Activated naive CD4-positive, alpha-beta T cell treated with anti-CD3 and anti-CD28 coated beads, Interleukin-2, amount 50 U/mL, for 16 hours (primary cell): ENCODE data around the gene FAM3D.

ENCODE experiments used
- DNase-seq: peaks from one replicate; pipeline ENCODE4 v3.0.0-alpha.2; 2020

Gene FAM3D

DNA sequence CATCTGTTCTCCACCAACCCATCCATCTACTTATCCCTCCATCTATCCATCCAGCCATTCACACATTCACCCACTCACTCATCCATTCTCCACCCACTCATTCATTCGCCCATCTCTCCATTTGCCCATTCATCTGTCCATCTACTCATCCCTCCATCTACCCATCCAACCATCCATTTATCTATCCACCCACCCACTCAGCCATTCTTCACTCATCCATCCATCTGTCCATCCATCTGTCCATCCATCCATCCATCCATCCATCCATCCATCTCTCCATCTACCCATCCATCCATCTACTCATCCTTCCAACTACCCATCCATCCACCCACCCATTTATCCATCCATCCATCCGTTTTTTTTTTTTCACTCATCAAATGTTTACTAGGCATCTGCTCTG is 13.9 kb downstream of the FAM3D start:
- no peak for DNase-seq

DNA sequence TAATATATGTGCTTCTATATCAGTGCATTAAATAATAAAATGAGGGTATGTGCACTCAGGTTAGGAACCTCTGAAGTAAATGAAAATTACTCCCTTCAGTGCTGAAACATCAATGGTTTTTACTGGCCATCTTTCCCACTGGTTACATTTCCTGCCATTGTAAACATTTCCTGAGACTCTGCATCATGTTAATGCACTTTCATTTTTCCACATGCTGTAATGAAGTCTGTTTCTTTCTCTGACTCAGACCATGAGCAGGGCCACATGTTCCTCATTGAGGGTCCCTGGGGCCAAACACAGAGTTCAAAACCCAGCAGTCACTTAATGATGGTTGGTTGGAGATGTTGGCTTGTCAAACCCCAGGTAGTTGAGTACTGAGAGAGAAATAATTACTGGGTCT is 15.3 kb downstream of the FAM3D start:
- no peak for DNase-seq

DNA sequence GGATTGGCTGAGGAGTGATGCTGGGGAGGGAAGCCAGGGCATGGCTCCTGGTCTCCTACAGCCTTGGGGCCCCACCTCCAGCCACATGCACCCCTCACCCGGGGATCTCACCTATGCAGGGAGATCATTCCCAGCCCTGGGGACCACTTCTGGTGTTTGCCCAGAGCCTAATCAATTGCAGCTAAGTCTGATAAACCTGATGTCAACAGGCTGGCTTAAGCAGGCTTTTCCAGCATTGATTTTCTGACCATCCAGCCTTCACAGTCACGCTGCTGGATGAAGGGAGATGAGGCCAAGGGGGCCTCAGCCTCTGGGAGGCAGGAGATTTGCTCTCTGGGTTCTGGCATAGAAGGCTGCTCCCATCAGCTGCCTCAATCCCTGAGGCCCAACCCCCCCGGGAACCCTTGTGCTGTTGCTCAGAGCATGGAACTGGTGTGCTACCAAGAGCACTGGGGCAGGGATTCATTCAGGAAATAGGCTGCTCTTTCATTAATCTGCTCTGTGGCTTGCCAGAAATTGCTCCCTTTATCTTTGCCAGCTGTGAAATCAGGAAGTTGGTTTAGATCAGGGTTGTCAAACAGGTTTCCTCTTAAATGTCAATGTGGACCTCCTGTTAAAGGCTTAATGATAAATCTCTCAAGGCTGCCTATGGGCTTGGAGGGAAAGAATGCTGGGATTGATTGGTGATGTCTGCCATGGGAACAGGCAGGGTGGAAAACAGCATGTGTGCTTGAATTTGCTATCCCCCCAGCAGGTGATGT is 19.0 kb downstream of the FAM3D start:
- no peak for DNase-seq

DNA sequence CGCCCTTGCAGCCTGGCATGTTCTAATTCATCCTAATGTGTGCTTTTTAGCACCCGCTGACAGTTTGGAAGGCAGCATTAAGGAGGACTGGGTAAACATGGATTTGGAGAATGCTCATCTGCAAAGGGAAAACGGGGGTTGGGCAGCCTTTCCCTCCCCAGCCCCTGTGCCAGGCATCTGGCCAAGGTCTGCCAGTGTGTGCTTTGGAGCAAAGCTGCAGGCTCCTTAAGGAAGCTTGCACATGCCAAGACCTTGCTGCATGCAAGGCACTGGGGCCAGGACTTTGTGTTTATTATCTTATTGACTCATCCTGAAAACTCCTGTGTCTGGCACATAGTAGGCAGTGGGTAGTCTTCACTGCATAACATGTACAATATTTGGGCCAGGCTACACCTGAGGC is 20.1 kb downstream of the FAM3D start:
- DNase-seq = no peak

DNA sequence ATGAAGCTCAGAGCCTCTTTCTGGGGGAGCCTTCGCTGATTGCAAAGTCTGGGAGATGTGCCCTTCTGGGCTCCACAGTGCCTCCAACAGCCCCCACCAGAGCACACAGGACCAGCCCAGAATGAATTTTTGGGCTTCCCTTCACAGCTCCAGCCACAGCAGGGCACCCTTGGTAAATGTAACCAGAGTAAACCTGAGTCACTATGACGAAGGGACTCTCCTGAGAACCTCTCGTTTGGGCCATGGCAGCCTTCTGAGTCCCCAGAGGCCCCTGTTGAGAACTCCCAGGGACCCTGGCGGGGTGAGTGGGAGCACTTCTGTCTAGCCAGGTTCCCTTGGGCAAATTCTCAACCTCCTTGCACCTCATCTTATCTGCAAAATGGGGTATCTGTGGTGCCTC is 20.8 kb downstream of the FAM3D start:
- DNase-seq = no peak

DNA sequence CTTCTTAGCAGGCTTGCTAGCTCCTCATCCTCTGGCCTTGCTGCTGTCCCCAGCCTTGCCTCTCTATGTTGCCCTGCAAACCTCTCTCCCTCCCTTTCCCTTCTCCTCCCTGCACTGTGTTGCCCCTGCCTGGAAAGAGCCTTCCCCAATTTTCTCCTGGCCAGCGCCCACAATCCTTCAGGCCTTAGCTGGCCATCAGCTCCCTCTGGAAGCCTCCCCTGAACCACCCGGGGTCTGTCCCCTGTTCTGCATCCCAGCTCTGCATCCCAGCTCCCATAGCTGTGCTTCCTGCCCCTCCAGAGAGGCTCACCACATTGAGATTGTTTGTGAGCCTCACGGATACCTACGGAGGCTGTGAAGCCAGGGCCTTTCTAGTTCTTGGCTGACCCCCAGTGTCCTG is 23.7 kb downstream of the FAM3D start:
- no peak for DNase-seq

DNA sequence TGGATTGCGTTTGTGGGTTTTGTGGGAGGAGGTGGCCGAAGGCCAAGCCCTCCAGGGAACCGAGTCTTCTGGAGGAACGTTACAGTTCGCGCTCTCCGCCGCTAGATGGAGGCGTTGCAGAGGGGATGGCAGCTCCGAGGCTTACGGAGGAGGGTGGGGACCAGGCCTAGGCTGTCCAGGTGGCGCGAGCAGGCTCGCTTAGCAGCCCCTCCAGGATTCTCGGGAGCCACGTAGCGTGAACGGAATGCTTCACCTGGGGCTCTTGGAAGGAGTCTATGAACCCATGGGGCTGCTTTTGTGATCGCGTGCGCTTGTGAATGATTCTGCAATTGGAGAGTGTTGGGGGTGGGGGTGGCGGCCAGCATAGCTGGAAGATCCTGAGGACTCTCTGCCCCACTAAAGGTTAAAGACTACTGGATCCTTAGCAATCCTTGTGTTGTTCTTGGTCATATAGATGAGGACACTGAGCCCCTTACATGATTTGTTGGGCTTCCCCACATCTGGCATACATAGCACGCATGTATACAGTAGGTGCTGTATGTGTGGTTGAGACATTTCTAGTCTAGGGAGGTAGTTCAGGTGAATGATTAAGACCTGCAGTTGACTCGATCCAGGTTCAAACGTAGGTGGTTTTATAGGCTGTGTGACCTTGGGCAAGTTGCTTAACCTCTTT is 25.7 kb downstream of the FAM3D start:
- DNase-seq = peak; percentile 53

DNA sequence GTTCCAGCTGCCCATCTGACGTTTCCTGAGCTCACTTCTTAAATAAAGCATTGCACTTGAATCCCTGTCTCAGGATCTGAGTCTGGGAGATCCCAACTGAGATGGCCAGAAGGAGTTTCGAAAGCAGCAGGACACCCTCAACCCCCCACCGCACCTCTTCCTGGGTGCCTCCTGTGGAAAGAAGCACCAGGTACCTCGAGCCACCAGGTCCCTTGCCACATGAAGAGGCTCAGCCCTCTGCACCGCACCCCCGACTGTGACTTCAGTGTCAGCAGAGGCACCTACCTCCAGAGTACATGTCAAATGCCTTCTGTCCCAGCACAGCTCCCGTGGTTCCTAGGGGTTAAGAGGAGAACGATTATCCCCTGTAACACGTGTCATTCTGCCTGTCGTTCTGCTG is 26.7 kb downstream of the FAM3D start:
- DNase-seq = no peak

DNA sequence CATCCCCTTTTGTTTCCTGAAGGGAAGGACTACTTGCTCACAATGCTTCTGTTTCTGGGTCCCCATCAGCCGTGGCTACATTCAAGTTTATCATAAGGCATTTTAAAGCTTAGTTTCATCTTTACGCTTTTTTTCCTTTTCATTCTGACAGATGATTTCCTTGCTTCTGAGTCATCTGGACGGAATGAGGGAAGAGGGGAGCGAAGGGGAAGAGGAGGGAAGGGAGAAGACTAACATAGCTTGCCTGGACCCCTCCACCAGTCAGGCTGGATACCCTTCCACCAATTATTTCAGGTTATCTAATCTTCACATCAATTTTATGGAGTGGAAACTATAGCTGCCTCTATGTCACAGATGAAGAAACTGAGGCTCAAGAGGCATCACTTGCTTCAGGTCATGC is 27.6 kb downstream of the FAM3D start:
- no peak for DNase-seq

DNA sequence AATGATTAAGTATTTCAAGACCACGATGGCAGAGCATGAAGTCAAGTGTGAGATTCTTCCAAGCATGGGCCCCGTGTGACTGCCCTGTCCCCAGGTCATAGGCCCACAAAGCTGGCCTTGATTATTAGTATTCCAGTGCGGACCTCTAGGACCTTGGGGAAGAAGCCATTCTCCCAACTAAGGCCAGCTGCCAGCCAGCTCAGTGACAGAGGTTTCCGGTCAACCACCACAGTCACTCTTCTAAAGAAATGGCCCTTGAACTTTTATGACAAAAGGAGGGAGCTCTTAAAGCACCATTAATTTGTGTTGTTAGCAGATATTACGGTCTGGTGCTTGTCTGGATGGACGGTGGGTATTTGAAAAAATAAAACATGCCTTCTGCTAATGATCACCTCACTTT is 28.0 kb downstream of the FAM3D start:
- DNase-seq = no peak

DNA sequence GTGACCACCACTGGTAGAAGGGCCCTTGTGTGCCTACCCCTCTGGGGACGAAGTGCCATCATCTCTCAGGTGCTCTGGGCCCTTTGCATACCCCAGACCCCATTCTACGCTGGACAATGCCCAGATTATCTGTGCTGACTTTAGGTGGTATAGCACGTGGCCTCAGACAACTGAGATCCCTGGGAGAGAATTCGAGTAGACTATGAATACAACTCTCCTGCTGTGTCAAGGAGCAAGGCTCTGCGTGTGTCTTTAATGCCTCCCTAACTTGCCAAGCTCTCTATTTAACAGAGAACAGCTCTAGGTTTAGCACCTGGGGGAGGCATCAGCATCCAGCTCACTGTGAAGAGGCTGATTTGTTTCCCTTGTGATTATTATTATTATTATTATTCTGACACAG is 29.1 kb downstream of the FAM3D start:
- no peak for DNase-seq

DNA sequence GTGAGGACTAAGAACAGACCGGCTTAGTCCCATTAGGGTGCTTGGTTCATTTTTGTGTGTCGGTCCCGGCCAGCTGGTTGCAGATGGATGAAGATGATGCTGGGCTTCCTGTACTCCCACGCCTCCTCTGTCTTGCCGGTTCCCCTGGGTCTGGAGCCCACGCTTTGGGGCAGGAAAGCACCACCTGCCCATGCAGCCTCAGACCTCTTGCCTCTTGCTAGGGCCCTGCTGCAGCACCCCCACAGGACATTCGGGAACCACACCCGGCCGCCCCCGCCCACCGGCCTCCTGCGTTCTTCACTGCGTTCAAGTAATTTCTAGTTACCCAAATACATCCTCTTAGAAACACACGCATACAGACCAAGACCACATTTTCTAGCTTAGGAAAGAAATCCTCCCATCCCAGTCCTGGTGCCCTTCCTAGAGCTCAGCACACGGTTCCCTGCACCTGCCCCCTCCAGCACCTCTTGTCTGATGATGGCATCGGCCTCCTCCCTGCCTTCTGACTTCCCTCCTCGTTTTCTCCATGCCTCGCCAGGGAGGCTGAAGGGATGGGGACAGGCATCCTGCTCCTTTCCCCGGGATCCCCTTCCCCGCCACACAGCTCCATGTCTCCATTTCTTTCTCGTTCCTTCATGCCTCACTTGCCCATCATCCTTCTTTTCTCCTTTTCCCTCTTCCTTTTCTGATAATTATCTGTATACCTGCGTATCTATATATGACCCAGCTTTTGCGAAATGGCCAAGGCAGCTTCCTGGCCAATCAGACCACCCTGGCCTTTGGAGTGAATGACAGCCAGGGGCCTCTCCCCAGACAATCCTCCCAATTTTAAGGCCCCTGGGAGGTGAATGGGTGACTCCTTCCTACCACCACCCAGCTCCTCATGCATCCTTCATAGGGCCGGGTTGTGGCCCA is 30.9 kb downstream of the FAM3D start:
- DNase-seq = no peak

DNA sequence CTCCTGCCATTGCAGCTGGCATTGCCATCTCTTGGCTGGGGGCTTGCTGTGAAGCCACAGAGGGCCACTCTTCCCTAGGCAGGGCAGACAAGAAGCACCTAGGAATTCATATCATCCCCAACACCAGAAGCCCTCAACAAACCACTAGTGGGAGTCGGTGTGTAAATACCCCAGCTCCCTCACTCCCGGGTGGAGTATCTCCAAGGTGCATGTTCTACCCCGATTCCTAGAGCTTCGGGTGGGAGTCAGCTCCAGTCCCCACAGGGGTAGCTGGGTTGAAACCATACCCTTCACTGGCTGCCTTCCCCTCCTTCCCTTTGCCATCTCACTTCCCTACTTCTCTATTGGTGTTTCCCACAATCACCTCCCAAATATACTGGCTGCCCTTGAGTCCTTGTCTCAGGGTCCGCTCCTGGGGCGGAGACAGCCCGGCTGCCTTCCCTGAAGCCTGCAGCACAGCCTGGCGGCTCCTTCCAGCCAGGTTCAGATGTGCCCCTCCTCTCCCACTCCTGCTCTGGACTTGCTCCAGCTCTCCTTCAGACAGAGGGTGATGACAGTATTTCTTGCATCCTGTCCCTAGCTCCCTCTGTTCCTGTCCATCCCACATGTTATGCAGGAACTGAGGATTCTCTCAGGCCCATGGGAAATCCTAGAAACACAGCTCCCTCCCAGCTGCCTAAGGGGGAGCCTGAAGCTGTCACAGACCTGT is 33.3 kb downstream of the FAM3D start:
- DNase-seq = no peak

DNA sequence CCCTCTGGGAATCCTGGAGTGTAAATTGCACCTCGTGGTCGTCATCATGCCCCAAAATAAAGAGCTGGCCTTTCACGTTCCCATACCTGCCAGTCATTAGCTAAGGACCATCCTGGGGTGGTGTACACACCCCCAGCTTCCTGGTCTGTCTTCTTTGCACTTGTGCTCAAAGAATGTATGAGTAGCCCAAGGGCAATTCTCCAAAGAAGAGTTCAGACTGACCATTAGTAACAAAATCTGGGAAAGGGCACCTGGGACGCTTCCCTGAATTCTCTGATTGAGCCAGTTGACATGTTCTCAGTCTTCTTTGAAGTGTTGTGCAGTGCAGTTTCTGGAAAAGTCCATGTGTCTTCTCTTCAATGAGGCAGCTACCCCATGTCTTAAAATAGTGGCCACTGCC is 34.8 kb downstream of the FAM3D start:
- DNase-seq = no peak

DNA sequence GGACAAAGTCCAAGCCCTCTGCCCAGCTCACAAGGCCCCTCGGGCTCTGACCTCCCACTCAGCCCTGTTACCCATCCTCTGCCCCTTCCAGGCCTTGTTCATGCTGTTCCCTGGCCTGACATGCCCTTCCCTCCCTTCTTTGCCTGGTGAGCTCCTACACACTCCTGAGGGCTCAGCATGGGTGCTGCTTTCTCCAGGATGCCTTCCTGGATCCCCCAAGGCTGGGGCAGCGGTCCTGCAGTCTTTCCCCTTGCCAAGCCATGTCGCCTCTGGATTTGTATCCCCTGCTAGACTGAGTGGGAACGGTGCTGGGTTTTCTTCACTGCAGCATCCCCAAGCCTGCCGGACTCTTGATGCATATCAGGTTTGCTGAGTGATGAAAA is 35.9 kb downstream of the FAM3D start:
- no peak for DNase-seq

DNA sequence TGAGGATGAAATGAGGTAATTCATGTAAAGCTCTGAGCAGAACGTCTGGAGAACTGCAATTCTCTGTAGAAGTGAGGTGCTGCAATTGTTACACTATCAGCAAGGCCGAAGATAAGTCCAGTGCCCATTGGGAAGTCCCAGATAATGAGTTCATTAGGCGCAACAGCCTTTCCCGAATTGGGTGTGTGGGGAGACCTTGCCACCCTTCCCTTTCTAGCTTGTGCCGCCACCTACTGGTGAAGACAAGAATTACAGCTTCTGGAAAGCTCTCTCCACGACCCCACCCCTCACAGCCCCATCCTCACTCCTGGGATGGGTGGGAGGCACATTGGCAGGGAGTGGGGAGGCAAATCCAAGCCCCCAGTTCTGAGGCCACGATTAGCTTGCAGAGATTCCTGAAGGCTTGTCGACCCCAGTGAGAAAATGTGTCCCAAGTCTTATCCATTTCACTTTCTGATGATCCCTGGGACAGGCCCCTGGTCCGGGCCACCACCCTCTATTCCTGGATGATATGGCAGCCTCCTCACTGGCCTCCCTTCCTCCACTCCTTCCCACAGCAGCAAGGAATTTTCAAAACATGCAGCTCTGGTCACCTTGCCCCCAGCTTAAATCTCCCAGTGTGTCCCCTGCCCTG is 36.4 kb downstream of the FAM3D start:
- peak; percentile 57 for DNase-seq

DNA sequence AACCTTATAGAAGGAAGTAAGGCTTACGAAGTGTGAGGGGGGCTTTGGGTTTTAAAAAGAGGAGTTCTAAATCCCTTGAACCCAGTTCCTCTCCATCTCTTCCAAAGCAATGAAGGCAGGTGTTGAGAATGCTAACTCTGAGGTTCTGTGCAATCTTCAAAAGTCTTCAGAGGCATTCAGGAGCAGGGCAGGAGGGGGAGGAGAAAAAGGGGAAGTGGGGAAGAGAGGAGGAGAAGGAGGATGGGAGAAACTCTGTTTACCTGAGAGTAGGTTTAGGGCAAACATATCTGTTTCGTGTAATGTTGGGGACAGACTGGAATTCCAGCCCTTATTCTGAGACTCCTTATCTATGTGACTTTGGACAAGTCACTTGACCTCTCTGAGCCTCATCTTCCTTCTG is 36.9 kb downstream of the FAM3D start:
- no peak for DNase-seq

DNA sequence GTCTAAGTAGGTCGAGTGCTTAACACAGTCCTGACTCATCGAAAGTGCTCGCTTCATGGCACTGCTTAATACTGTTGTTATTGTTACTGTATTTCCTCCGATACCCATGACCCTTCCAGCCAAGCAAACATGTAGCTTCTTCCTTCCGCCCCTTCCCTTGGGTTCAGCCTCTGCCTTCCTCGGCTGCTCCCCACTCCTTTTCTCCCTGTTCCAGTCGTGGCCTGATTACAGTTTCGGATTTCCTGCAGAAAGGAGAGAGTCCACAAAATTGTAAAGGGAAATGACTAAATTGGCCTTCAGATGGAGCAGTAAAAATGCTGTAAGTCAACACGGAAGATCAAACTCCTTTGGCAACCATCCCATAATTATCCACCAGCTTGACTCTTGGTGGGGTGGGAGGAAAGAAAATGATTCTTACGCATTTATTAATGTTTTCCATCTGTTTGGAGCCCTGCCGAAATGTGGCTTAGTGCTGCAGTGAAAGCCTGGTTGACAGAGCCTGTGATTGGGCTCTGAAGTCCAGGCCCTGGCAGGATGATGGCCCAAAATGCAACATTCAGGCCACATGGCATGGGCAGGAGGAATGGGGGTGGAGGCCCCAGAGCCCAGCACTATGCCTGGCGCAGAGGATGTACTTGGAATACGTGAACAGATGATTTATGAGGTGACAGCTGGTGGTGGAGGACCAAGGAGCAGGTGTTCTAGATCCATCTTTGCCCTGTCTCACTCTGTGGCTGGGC is 37.6 kb downstream of the FAM3D start:
- DNase-seq = no peak

DNA sequence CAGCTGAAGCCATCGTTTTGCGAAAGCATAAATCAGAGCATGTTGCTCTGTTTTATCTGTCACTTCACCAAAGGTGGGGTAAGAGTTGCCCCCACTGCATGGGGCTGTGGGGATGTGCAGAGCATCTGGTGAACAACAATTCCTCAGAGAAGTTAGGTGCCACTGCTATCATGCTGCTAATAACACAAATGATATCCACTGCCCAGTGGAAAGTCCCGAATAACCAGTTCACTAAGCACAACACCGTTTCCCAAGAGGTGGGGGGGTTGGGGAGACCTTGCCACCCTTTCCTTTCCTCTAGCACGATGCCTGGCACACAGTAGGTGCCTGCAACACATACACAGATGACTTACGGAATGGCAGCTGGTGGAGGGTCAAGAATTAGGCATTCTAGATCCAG is 38.6 kb downstream of the FAM3D start:
- DNase-seq = no peak

DNA sequence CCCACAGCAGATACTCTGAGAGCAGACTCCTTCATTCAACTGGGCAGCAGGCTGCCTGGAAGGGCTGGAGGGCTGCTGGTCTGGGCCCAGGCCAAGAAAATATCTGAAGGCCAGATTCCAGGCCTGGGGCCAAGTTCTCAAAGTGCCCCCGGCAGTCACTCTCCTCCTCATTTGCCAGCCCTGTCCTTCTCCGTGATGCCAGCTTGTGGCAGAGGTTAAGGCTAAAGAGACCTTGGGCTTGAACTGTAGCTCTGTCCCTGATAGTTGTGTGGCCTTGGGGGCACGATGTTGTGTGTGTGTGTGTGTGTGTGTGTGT is 39.0 kb downstream of the FAM3D start:
- DNase-seq = no peak

DNA sequence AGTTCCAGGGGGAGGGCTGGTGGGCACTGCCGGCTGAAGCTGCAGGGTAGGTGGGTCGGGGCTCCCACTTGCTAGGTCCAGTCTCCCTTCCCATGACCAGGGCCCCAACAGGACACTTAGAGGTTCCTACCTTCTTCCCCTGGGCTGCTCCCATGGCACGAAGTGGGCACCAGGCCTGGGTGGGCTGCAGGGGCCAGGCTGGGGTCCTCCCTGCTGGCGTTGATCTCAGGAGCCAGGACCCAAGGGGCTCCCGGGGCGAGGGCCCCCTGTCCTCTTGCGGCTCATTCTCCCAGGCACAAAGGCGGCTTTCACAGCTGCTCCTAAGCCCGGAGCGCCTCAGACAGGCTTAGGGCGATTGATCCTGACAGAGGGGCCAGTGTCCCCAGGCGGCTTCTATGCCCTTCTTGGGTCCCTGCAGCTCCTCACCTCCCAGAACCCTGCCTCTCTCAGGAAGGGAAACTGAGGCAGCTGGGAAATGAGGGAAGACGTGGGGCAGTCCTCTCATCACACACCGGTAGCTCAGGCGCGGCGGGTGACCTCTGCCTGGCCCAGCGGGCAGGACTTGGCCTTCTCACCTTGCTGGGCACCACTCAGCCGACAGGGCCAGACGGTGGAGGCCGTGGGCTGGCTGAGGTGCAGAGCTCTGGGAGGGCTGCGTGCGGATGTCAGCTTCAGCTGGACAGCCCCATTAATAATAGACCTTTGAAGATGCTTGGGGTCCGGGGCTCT is 39.6 kb downstream of the FAM3D start:
- no peak for DNase-seq
